D721Med (cell line): ENCODE measurements around the gene OR2AG1.

Source experiments
- DNase-seq: peaks from one replicate; pipeline ENCODE4 v3.0.0; 2011; ENCODE audit warnings: low spot score; ENCODE audit not compliant: insufficient read length
- FAIRE-seq: peaks from 2 replicates; lab custom pipeline; 2011; peaks lifted over from hg19 to GRCh38; lab: Jason Lieb, UNC
- CTCF ChIP-seq: IDR thresholded peaks from 2 replicates; pipeline ENCODE4 v1.5.1; 2012; ENCODE audit warnings: mild to moderate bottlenecking, control low read depth; ENCODE audit not compliant: insufficient read depth; ENCODE audit errors: missing control alignments

The OR2AG1 gene

DNA sequence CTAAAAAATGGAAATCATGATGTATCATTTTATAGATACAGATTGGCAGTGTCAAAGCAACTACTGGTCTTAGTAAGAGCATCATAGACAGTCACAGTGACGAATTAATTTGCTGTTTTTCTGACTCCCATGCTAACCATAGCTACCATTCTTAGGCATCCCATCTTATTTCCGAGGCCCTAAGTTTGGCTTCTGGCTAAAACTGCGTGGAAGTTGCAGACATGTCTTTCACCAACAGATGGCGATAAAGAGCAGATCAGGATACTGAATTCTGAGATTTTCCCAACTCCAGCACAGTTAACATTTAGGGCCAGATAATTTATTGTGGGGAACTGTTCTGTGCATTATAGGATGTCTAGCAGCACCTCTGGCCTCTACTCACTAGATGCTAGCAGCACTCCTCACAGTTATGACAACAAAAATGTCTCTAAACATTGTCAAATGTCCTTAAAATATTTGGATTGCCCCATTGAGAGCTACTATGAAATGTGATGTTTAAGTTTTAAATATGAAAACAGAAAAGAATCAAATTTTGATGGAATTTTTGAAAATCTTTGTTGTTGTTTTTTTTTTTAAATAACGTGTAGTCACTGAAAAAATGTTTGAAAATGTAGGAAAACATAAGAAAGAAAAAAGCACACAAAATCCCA lies 27.4 kb upstream of the OR2AG1 start:
- TF ChIP-seq CTCF = peak; percentile 81
- no peak for DNase-seq
- FAIRE-seq = no peak

DNA sequence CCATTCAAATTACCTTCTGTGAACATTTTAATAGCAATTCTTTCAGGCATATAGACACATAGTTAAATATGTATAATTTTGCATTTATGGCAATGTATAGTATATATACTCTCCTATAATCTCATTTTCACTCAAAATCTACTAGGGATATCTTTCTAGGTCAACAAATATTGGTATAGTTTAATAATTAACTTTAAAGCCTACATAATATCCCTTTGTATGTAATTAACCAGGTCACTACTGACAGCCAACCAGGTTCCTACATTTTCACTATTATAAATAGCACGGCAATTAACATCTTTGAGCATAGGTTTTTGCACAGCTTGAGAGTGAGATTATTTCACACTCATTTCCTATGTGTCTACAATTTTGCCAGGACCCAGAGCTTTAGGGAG lies 26.9 kb upstream of the OR2AG1 start:
- no peak for TF ChIP-seq CTCF
- no peak for FAIRE-seq
- DNase-seq = no peak

- DNase-seq (no peak), FAIRE-seq (no peak)
- TF ChIP-seq CTCF = peak; percentile 62
Observed at GRCh38 chr11:6757373-6757967, 25.4 kb upstream of the OR2AG1 start.

GRCh38 chr11:6771926-6772893 lies 10.6 kb upstream of the OR2AG1 start, which contains the start of gene OR2AG2:
Gene OR2AG2 (minus strand): TSS chr11:6771976. CDS start chr11:6768957, 3,019 bp downstream.
- DNase-seq (no peak), FAIRE-seq (no peak)
- TF ChIP-seq CTCF = no peak

- no peak for TF ChIP-seq CTCF
- no peak for DNase-seq
- FAIRE-seq = no peak
Observed at GRCh38 chr11:6778518-6778917, 4.3 kb upstream of the OR2AG1 start.

DNA sequence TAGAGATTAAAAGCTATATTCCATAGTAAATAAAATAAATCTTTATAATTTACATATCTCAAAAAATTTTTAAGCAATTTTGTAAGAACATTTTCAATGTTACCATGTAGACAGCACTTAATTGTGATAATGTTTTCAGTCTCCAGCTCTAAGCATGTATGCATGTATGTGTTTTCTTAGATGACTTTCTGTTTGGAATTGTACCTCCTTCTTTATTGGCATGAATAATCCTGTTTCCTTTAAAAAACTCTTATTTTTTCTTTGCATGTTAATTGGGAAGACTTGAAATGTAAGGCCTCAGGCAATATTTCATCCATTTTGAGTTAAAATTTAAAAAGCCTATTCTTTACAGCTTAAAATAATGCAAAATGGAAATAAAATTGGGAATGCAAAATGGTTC lies 2.0 kb upstream of the OR2AG1 start:
- TF ChIP-seq CTCF = no peak
- no peak for FAIRE-seq
- no peak for DNase-seq
